GM23248 (cell line): ENCODE measurements around the gene ALAS2.

Experiments
- EZH2 ChIP-seq: fragments of 200-600 bp; sonication (generic); IDR thresholded peaks from 2 replicates; pipeline ENCODE4 v1.6.1; 2018; ENCODE audit warnings: antibody characterized with exemption, mild to moderate bottlenecking; ENCODE audit not compliant: insufficient read depth, poor library complexity, severe bottlenecking
- EZH2phosphoT487 ChIP-seq: fragments of 200-600 bp; sonication (generic); IDR thresholded peaks from 2 replicates; pipeline ENCODE4 v1.6.1; 2018; ENCODE audit warnings: antibody characterized with exemption, moderate library complexity, mild to moderate bottlenecking, low read depth; ENCODE audit not compliant: insufficient read depth

DNA sequence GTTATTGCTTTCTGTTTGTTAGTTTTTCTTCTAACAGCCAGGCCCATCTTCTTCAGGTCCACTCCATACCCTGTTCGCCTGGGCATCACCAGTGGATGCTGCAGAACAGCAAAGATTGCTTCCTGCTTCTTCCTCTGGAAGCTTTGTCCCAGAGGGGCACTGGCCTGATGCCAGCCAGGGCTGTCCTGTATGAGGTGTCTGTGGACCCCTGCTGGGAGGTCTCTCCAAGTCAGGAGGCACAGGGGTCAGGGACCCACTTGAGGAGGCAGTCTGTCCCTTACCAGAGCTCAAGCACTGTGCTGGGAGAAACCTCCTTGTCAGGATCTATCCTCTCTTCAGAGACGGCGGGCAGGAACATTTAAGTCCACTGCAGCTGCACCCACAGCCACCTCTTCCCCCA lies 41.5 kb upstream of the ALAS2 start:
- TF ChIP-seq EZH2phosphoT487 (no peak), EZH2 (no peak)
